AG10803 (cell line): Measurements from ENCODE around the gene ADARB2.
"Not testable (repeated sequence)": the region's sequence is repeated elsewhere in the genome, so short reads cannot be mapped to it uniquely, and the experiment has no call there.

Experiments used
- DNase-seq: peaks from one replicate; pipeline ENCODE4 v3.0.0; 2010; ENCODE audit warnings: low read depth
- H3K4me3 ChIP-seq: 2 replicates; pipeline ENCODE4 v1.5.1; 2011; ENCODE audit warnings: mild to moderate bottlenecking, low read length, control low read depth
- CTCF ChIP-seq: conservative IDR thresholded peaks from 2 replicates; pipeline ENCODE4 v1.5.1; 2011; ENCODE audit warnings: mild to moderate bottlenecking, low read length, control low read depth, inconsistent platforms

The ADARB2 gene

GRCh38 chr10:1626835-1627234, 110.5 kb downstream of the ADARB2 start:
- TF ChIP-seq CTCF = no peak
- no peak overlapping the region for H3K4me3 ChIP-seq
- no peak for DNase-seq

GRCh38 chr10:1626410-1626809, 110.9 kb downstream of the ADARB2 start:
- no peak for TF ChIP-seq CTCF
- no peak overlapping the region for H3K4me3 ChIP-seq
- no peak for DNase-seq

GRCh38 chr10:1625731-1626130, 111.6 kb downstream of the ADARB2 start:
- TF ChIP-seq CTCF = no peak
- no peak for DNase-seq
- H3K4me3 ChIP-seq = no peak overlapping the region

- H3K4me3 ChIP-seq = no peak overlapping the region
- TF ChIP-seq CTCF = no peak
- DNase-seq = no peak
Observed at GRCh38 chr10:1625079-1625478, 112.2 kb downstream of the ADARB2 start.

GRCh38 chr10:1624240-1624639, 113.1 kb downstream of the ADARB2 start:
- TF ChIP-seq CTCF = no peak
- no peak for DNase-seq
- H3K4me3 ChIP-seq = no peak overlapping the region

- no peak for TF ChIP-seq CTCF
- no peak for DNase-seq
- no peak overlapping the region for H3K4me3 ChIP-seq
Observed at GRCh38 chr10:1620803-1621202, 116.5 kb downstream of the ADARB2 start.

GRCh38 chr10:1617376-1618317, 119.7 kb downstream of the ADARB2 start:
- DNase-seq = not testable (repeated sequence)

GRCh38 chr10:1616701-1617100, 120.6 kb downstream of the ADARB2 start:
- DNase-seq, H3K4me3 ChIP-seq: not testable (repeated sequence)

More at GRCh38 chr10:1617376-1618317, 119.7 kb downstream of the ADARB2 start:
- not testable (repeated sequence) for H3K4me3 ChIP-seq
